Gastroesophageal sphincter (tissue), 4 donors: ENCODE measurements around the gene ITPK1. TPM values are rescaled to one million over a fixed set of nuclear protein-coding genes. Genes with fewer than 3 reads are reported as not detected.

Source experiments
- ATAC-seq: fragments of 150-250 bp; one replicate; pipeline ENCODE4 v1.9.1; 2016; ENCODE audit warnings: mild to moderate bottlenecking, moderate library complexity
- H3K27ac ChIP-seq, 4 donors: fragments of 200-600 bp; sonication (generic) in 3 of 4; 1 replicate in 3 of 4; 2 replicates in 1 of 4; pipeline ENCODE4 v1.5.1; 2016 to 2019
- H3K27me3 ChIP-seq: fragments of 200-600 bp; sonication (generic); one replicate; pipeline ENCODE4 v1.5.1; 2019
- H3K36me3 ChIP-seq, 2 donors: fragments of 200-600 bp; sonication (generic); one replicate each; pipeline ENCODE4 v1.5.1; 2019; ENCODE audit warnings: control low read depth in 1 of 2
- H3K4me1 ChIP-seq, 3 donors: fragments of 200-600 bp; sonication (generic); 1 replicate in 2 of 3; 2 replicates in 1 of 3; pipeline ENCODE4 v1.5.1; 2016 to 2019; ENCODE audit warnings: control low read depth in 2 of 3
- H3K4me3 ChIP-seq, 2 donors: fragments of 200-600 bp; sonication (generic); one replicate each; pipeline ENCODE4 v1.5.1; 2019; ENCODE audit warnings: mild to moderate bottlenecking in 1 of 2, moderate library complexity in 1 of 2
- H3K9me3 ChIP-seq, 3 donors: fragments of 200-600 bp; sonication (generic); one replicate each; pipeline ENCODE4 v1.5.1; 2017 to 2019; ENCODE audit warnings: control low read depth in 2 of 3
- CTCF ChIP-seq, 4 experiments: fragments of 200-600 bp in 2 of 4; fragments of 450-650 bp in 2 of 4; sonication (generic) in 1 of 4; IDR thresholded peaks; one replicate each; pipeline ENCODE4 v1.5.1; 2017 to 2019; ENCODE audit warnings: antibody characterized with exemption in 4 of 4, mild to moderate bottlenecking in 2 of 4, moderate library complexity in 2 of 4
- EP300 ChIP-seq: sonication (generic); formaldehyde crosslinking; IDR thresholded peaks from one replicate; pipeline ENCODE4 v1.6.1; 2017; ENCODE audit warnings: antibody characterized with exemption, mild to moderate bottlenecking
- POLR2A ChIP-seq, 2 donors: fragments of 450-650 bp; IDR thresholded peaks; one replicate each; pipeline ENCODE4 v1.6.1; 2017; ENCODE audit warnings: antibody characterized with exemption in 2 of 2, mild to moderate bottlenecking in 2 of 2, moderate library complexity in 1 of 2
- POLR2AphosphoS5 ChIP-seq: sonication (generic); formaldehyde crosslinking; IDR thresholded peaks from one replicate; pipeline ENCODE4 v1.6.1; 2017; ENCODE audit warnings: antibody characterized with exemption
- WGBS, 2 donors: methylation state at CpG; one replicate each; pipeline ENCODE4 v1.1.5; 2018; ENCODE audit warnings: low coverage in 1 of 2; 5-methylcytosine and 5-hydroxymethylcytosine counted together
- total RNA-seq, 4 donors: library from RNA; depleted of rRNA; stranded (reverse); fragments of >200 nt; gene quantifications; one replicate each; pipeline ENCODE4 v1.1.0, GENCODE V29; 2016

The ITPK1 gene
- total RNA-seq, 4 donors from 2014 or later, result 68.8 to 201 (median 134) TPM

GRCh38 chr14:93040982-93041381 lies 74.7 kb downstream of the ITPK1 start:
- Histone ChIP-seq H3K4me1 (peaks cover 24 to 100% (median 71%) of the 10 kb centered on the region in 3 donors), H3K27ac (peak overlapping the region; percentile 85 to 95 (median 90)), H3K36me3 (no peaks in the 10 kb centered on the region), H3K27me3 (no peaks in the 10 kb centered on the region), H3K9me3 (no peaks in the 10 kb centered on the region), H3K4me3 (no peak overlapping the region)
- no peak for ATAC-seq
- TF ChIP-seq EP300 (no peak), POLR2A (IDR thresholded peaks at IDR 0.05) (no peak), CTCF (IDR thresholded peaks at IDR 0.05) (no peak), POLR2AphosphoS5 (no peak)
- WGBS, 2 donors, result 83 to 91% methylated on average over 5 of the region's 5 CpGs

- WGBS, 2 donors, result 63% methylated on average over 2 of the region's 5 CpGs; no CpG with 5 or more reads in 1 of the 2 donors
- Histone ChIP-seq H3K27ac (peak overlapping the region; percentile 85 to 95 (median 90)), H3K36me3 (no peaks in the 10 kb centered on the region), H3K4me1 (peaks cover 24 to 100% (median 76%) of the 10 kb centered on the region in 3 donors), H3K4me3 (no peak overlapping the region), H3K9me3 (no peaks in the 10 kb centered on the region), H3K27me3 (no peaks in the 10 kb centered on the region)
- TF ChIP-seq EP300, result no peak
- peak; percentile 27 for TF ChIP-seq POLR2AphosphoS5
- peak; percentile 6 for ATAC-seq
Measured at GRCh38 chr14:93040443-93040842, 75.3 kb downstream of the ITPK1 start.

- Histone ChIP-seq H3K4me3 (no peak overlapping the region), H3K27ac (peak overlapping the region; percentile 85 to 95 (median 90)), H3K4me1 (peaks cover 24 to 100% (median 79%) of the 10 kb centered on the region in 3 donors), H3K36me3 (no peaks in the 10 kb centered on the region), H3K27me3 (no peaks in the 10 kb centered on the region), H3K9me3 (no peaks in the 10 kb centered on the region)
- peak; percentile 58 for ATAC-seq
- TF ChIP-seq CTCF (IDR thresholded peaks at IDR 0.05), result no peak
- no peak for TF ChIP-seq EP300
- TF ChIP-seq POLR2A (IDR thresholded peaks at IDR 0.05), result no peak
- peak; percentile 70 for TF ChIP-seq POLR2AphosphoS5
- 20 to 51% methylated on average over 2 to 8 of the region's 11 CpGs for WGBS, 2 donors
Measured at GRCh38 chr14:93039649-93040315, 75.9 kb downstream of the ITPK1 start.

- no peak for ATAC-seq
- WGBS, 2 donors, result 60 to 80% methylated on average over 1 to 4 of the region's 6 CpGs
Measured at GRCh38 chr14:93037351-93037750, 78.4 kb downstream of the ITPK1 start.

GRCh38 chr14:93036652-93037345 lies 78.9 kb downstream of the ITPK1 start:
- H3K27ac ChIP-seq, result peak overlapping the region; percentile 72 to 95 (median 90)
- ATAC-seq, result peak; percentile 7
- H3K4me1 ChIP-seq, result peaks cover 16 to 100% (median 84%) of the 10 kb centered on the region in 3 donors
- no peak overlapping the region for H3K4me3 ChIP-seq
- H3K9me3 ChIP-seq, result no peaks in the 10 kb centered on the region
- no peak for TF ChIP-seq POLR2AphosphoS5
- no peak for TF ChIP-seq EP300
- no peaks in the 10 kb centered on the region for H3K36me3 ChIP-seq
- H3K27me3 ChIP-seq, result no peaks in the 10 kb centered on the region
- WGBS, 2 donors, result 13 to 55% methylated on average over 1 to 3 of the region's 12 CpGs

More at GRCh38 chr14:93037351-93037750, 78.4 kb downstream of the ITPK1 start:
- H3K36me3 ChIP-seq, result no peaks in the 10 kb centered on the region
- no peak for TF ChIP-seq POLR2A (IDR thresholded peaks at IDR 0.05)
- H3K27me3 ChIP-seq, result no peaks in the 10 kb centered on the region
- peaks cover 19 to 100% (median 80%) of the 10 kb centered on the region in 3 donors for H3K4me1 ChIP-seq
- no peaks in the 10 kb centered on the region for H3K9me3 ChIP-seq
- peak overlapping the region; percentile 72 to 95 (median 90) for H3K27ac ChIP-seq
- H3K4me3 ChIP-seq, result no peak overlapping the region

- peak overlapping the region; percentile 72 to 95 (median 90) for H3K27ac ChIP-seq
- no peaks in the 10 kb centered on the region for H3K27me3 ChIP-seq
- ATAC-seq, result peak; percentile 29
- H3K9me3 ChIP-seq, result no peaks in the 10 kb centered on the region
- no peak overlapping the region for H3K4me3 ChIP-seq
- peaks cover 10 to 100% (median 84%) of the 10 kb centered on the region in 3 donors for H3K4me1 ChIP-seq
- 33 to 70% methylated on average over 6 to 9 of the region's 22 CpGs for WGBS, 2 donors
- no peaks in the 10 kb centered on the region for H3K36me3 ChIP-seq
- no peak for TF ChIP-seq EP300
- TF ChIP-seq CTCF (IDR thresholded peaks at IDR 0.05), result no peak
- TF ChIP-seq POLR2AphosphoS5, result peak; percentile 43
Measured at GRCh38 chr14:93035917-93036651, 79.6 kb downstream of the ITPK1 start.
